GM13976 (cell line): Measurements from ENCODE around the gene SH3TC2.

Source experiments
- DNase-seq: peaks from one replicate; pipeline ENCODE4 v3.0.0; 2012; ENCODE audit warnings: low spot score
- in situ Hi-C: fragments of 300-500 bp; cut with MboI; formaldehyde crosslinking; loops from one replicate; pipeline ENCODE4 v1.12.0; 2022; ENCODE audit warnings: low sequenced_read_pairs, mixed read lengths, inconsistent platforms; ENCODE audit not compliant: unreplicated experiment
- TF ChIP-seq, protein P1 (sequence below): IDR thresholded peaks from 2 replicates; pipeline ENCODE4 v1.5.1; 2012; ENCODE audit warnings: borderline replicate concordance, mild to moderate bottlenecking; ENCODE audit not compliant: insufficient read depth; ENCODE audit errors: extremely low read depth, missing control alignments, control extremely low read depth

The SH3TC2 gene

DNA sequence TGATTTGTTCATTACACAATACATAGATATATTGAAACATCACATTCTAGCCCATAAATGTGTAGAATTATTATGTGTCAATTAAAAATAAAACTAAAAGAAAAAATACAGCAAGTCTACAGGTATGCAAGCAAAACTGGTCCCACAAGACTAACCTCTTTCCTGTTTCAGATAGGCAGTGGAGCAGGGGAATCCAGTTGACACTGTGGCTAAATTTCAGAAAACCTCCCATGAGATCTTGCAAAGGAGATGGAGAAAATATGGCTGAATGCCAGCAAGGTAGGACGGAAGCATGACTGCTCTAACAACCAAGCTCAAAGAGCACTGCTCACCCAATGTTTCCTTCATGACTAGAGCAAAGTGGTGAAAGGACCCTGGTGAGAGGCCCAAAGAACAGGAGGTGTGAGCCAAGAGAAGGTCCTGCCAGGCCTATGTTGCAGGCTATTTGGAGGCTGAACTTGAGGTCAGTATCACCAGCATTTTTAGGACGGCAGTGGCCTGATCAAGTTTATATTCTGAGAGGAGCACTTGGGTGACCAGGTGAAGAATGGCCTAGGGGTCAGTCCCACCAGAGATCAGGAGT lies 1.1 kb upstream of the SH3TC2 start:
- in situ Hi-C loops = no loop called here
- TF ChIP-seq, protein P1, sequence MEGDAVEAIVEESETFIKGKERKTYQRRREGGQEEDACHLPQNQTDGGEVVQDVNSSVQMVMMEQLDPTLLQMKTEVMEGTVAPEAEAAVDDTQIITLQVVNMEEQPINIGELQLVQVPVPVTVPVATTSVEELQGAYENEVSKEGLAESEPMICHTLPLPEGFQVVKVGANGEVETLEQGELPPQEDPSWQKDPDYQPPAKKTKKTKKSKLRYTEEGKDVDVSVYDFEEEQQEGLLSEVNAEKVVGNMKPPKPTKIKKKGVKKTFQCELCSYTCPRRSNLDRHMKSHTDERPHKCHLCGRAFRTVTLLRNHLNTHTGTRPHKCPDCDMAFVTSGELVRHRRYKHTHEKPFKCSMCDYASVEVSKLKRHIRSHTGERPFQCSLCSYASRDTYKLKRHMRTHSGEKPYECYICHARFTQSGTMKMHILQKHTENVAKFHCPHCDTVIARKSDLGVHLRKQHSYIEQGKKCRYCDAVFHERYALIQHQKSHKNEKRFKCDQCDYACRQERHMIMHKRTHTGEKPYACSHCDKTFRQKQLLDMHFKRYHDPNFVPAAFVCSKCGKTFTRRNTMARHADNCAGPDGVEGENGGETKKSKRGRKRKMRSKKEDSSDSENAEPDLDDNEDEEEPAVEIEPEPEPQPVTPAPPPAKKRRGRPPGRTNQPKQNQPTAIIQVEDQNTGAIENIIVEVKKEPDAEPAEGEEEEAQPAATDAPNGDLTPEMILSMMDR = no peak
- no peak for DNase-seq

DNA sequence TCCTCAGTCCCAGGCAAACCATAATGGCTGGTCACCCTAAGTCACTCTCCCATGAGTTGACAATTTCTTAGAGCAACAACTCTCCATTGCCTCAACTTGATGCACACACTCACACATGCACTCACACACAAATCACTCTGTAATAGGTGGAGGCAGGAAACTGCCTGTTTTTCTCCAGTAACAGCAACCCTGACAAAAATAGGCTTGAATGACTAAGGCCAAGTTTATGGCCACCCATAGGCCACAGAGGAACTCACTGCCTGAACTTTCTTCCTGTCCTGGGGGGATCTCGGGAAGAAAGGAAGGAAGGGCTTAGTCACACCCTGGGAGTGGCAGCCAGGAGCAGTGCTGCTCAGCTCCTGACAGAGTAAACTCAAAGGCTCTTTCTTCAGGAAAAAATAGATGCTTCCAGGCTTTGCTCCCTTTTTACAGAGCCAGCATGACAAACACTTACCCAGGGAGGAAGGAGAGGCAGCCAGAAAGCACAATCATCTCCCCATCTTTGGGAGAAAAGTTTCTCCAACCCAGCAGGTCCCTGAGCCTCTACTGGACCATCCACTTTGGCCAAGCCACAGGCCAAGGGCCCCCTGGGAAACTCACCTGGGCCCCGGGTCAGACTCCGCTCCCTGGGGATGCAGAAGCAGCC lies 368 bp downstream of the SH3TC2 start:
- TF ChIP-seq, protein P1 = no peak
- DNase-seq = no peak
- in situ Hi-C loops = no loop called here

DNA sequence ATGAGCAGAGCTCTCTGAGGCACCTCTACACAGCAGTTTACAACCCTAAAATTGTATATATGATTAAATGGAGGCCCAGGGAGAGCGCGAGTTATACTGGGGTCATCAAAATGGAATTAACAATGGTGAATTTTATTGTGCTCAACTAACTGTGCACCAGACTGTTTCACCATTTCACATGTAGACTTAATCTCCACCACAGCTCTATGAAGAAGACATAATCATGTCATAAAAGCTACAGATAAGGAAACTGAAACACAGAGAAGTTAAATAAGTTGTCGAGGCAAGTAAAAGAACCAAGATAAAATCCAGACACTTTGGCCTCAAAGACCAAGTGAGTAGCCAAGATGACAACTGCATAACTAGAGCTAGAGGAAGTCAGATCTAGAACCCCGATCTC lies 1.5 kb downstream of the SH3TC2 start:
- TF ChIP-seq, protein P1 = no peak
- in situ Hi-C loops = no loop called here
- DNase-seq = no peak

DNA sequence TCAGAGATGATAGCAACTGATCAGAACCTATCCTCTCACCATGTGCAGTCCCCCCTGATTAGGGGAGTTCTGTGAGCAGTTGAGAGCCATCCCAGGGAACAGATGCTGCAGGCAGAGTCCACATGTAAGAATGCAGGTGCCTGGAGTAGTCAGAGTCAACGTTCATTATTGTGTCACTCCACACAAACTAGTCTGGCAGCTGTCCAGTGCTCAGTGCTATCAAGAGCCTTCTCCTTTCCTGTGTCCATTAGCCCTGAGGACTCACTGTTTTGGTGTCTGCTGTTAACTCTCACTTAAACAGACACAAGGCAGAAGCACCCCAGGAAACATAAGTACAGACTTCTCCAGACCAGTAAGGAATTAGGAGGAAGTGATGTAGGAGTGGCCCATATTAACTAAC lies 2.5 kb downstream of the SH3TC2 start:
- TF ChIP-seq, protein P1 = no peak
- in situ Hi-C loops = no loop called here
- no peak for DNase-seq

DNA sequence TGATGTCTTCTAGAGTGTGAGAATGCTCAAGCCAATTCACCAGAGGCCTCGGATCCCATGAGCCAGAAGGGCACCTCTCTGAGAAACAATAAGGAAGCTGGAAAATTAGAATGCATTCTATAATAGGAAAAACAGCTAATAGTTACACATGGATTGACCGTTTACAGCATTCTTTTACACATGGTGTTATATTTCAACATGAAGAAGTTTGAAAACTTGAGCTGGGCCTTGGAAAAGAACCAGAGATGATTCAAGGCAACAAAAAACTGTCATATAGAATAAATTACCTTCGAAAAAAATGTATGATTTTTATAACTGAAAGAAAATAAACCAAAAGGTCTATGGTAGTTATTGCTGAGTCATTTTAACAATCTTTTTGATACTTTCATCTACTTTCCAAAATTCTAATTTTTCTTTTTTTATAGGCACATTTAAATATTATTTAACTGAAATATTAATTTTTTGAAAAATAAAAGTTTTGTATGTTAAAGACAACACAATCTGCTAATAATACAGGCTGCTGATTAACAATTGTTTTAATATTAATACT lies 6.2 kb downstream of the SH3TC2 start:
- no peak for DNase-seq
- in situ Hi-C loops = no loop called here
- TF ChIP-seq, protein P1 = no peak

DNA sequence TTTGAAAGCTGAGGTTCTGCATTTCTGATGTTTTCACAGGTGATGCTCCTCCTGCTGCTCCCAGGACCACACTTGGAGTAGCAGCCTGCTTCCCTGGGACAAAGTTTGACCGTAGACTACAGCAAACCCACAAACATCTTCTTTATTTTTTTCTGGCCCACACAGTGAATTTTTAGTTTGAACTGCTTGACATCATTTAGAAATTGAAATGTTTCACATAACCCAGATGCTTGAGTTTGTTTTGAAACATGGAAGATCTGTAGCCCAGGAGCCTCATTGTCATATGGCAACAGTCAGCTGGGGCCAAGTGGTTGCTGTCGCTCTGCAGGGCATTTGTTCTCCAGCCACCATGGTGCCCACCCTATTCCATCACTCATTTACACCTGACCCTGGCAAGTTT lies 8.4 kb downstream of the SH3TC2 start:
- no peak for DNase-seq
- in situ Hi-C loops = no loop called here
- TF ChIP-seq, protein P1 = no peak
